ENCODE measurements around the gene ARMC8. TPM values are rescaled to one million over a fixed set of nuclear protein-coding genes. Genes with fewer than 3 reads are reported as not detected.
"Not testable (repeated sequence)": the region's sequence is repeated elsewhere in the genome, so short reads cannot be mapped to it uniquely, and the experiment has no call there.

ARMC8 gene, protein sequence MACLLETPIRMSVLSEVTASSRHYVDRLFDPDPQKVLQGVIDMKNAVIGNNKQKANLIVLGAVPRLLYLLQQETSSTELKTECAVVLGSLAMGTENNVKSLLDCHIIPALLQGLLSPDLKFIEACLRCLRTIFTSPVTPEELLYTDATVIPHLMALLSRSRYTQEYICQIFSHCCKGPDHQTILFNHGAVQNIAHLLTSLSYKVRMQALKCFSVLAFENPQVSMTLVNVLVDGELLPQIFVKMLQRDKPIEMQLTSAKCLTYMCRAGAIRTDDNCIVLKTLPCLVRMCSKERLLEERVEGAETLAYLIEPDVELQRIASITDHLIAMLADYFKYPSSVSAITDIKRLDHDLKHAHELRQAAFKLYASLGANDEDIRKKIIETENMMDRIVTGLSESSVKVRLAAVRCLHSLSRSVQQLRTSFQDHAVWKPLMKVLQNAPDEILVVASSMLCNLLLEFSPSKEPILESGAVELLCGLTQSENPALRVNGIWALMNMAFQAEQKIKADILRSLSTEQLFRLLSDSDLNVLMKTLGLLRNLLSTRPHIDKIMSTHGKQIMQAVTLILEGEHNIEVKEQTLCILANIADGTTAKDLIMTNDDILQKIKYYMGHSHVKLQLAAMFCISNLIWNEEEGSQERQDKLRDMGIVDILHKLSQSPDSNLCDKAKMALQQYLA
- 100 to 1,000 TPM in 1 of 2 donors, 10 to 100 TPM in 1; 29.8 to 103 TPM for total RNA-seq

DNA sequence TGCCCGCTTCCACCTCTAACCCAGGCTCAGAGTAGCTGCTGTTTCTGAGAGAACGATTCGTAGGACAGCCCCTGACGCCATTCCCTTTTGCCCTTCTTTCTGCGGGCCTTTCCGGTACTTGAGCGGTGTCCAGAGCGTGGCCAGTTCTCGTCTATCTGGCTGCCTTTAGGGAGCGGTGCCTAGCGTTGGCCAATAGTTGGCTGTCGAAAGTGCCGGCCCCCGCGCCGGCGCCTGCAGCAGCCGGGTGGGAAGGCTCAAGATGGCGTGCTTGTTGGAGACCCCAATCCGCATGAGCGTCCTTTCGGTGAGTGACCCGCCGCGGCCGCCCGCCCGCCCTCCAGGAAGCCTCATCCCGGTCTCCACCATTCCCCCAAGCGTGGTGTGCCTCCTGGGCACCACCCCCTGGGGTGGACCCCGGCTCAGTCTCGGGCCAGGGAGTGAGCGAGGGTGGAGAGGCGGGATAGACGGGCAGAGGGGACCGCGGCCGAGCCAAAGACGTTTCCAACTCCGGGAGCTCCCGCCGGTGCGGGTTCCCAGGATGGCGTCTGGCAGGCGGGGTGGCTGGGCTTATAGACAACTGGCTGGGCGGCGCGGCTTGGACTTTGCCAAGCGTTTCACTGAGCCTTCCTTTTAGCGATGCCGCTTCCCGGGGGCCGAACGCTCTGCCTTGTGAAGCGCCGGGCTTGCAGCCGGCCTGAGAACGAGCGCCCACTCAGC is at the start of gene ARMC8:
ARMC8 (plus strand) TSS at position 6 of the 717 bp plus-strand sequence; CDS start at position 260, 254 bp downstream.
- TF ChIP-seq, protein P1, sequence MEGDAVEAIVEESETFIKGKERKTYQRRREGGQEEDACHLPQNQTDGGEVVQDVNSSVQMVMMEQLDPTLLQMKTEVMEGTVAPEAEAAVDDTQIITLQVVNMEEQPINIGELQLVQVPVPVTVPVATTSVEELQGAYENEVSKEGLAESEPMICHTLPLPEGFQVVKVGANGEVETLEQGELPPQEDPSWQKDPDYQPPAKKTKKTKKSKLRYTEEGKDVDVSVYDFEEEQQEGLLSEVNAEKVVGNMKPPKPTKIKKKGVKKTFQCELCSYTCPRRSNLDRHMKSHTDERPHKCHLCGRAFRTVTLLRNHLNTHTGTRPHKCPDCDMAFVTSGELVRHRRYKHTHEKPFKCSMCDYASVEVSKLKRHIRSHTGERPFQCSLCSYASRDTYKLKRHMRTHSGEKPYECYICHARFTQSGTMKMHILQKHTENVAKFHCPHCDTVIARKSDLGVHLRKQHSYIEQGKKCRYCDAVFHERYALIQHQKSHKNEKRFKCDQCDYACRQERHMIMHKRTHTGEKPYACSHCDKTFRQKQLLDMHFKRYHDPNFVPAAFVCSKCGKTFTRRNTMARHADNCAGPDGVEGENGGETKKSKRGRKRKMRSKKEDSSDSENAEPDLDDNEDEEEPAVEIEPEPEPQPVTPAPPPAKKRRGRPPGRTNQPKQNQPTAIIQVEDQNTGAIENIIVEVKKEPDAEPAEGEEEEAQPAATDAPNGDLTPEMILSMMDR (IDR thresholded peaks at IDR 0.05): peak in 1 of 7 experiments; percentile 1
- TF ChIP-seq POLR2A (IDR thresholded peaks at IDR 0.05): peak; percentile 53 to 87 (median 83)
- ATAC-seq: peak; percentile 58
- peaks cover 34% of the 10 kb centered on the region for H3K4me1 ChIP-seq
- 1% methylated on average over 29 to 56 of the region's 59 CpGs for WGBS, 2 donors
- intact Hi-C loops (cut with DNase I): no loop called here
- peak within 1 kb of the TSS; percentile 91 to 97 (median 96) for H3K27ac ChIP-seq
- H3K9me3 ChIP-seq: no peaks in the 10 kb centered on the region
- peak within 1 kb of the TSS; percentile 75 to 92 for H3K4me3 ChIP-seq
- no peaks in the 10 kb centered on the region for H3K36me3 ChIP-seq (replicated peaks in 1 of 2; ENCODE audit: insufficient read depth in 1 of 2, low read depth in 2 of 2)
- DNase-seq: peak; percentile 67 to 74 (median 70)
- H3K27me3 ChIP-seq: no peaks in the 10 kb centered on the region

DNA sequence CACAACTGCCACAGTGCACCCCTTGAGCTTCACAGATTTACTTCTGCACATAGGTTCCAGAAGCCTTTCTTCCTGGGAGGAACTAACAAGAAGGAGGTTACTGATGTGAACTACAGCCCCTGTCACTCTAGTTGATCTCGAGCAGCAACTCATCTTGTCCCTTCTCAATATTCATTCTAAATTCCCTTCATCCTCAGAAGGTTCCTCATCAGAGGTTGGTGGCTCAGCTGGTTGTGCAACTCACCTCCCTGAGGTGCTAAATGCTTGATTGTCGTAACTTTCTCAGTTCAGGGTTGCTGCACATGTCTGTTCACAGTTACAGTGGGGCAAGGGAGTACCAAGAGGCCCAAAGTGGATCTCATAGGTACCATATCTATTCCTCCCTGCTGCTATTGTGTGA is 49.2 kb upstream of the ARMC8 start:
- Histone ChIP-seq H3K27ac (peak overlapping the region in 1 of 4 donors; percentile 67), H3K9me3 (no peaks in the 10 kb centered on the region), H3K4me3 (no peak overlapping the region), H3K4me1 (peaks cover 44% of the 10 kb centered on the region), H3K36me3 (replicated peaks in 1 of 2; ENCODE audit: insufficient read depth in 1 of 2, low read depth in 2 of 2) (no peaks in the 10 kb centered on the region), H3K27me3 (no peaks in the 10 kb centered on the region)
- intact Hi-C loops (cut with DNase I): no loop called here
- ATAC-seq: no peak
- no peak for DNase-seq
- TF ChIP-seq, protein P1 (IDR thresholded peaks at IDR 0.05): no peak
- TF ChIP-seq POLR2A (IDR thresholded peaks at IDR 0.05): no peak
- 54 to 59% methylated on average over 2 of the region's 2 CpGs for WGBS, 2 donors

DNA sequence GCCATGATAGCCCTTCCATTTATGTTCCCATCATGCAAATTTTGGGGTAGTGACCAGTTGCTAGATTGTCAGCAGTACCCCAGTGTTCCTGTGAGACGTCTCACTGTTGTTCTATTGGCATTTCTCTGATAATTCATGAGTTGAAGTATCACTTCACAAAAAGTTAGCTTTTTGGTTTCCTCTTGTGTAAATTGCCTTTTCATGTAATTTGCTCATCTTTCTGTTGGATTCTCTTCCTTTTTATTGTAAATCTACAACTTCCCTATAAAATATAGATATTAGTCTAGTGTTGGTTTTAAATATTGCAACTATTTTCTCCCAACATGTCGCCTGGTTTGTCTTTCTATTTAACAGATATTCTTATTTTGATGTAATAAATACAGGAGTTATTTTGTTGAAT is 47.4 kb upstream of the ARMC8 start:
- WGBS, 2 donors: 46 to 73% methylated on average over 2 of the region's 2 CpGs
- ATAC-seq (no peak), DNase-seq (no peak)
- TF ChIP-seq POLR2A (IDR thresholded peaks at IDR 0.05): no peak
- TF ChIP-seq, protein P1 (IDR thresholded peaks at IDR 0.05): no peak
- Histone ChIP-seq H3K4me1 (peaks cover 26% of the 10 kb centered on the region), H3K4me3 (no peak overlapping the region), H3K9me3 (no peaks in the 10 kb centered on the region), H3K27ac (no peak overlapping the region), H3K27me3 (no peaks in the 10 kb centered on the region), H3K36me3 (replicated peaks in 1 of 2; ENCODE audit: insufficient read depth in 1 of 2, low read depth in 2 of 2) (no peaks in the 10 kb centered on the region)
- intact Hi-C loops (cut with DNase I): no loop called here

DNA sequence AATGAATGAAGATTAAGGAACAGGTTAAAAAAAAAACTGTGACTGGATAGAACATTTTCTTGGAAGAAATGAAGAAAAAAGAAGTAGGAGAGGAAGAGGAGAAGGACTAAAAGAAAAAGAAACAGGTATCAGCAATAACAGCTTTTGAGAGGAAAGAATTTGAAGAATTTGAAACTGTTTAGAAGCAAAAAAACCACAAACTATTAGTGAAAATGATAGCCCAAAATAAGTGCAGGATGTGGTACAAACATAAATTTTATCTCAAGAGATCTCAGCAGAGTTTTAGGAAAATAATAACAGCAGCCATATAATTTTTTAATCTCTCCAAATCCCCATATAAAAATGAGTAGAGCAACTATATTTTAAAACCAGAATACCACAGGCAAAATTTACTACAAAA is 46.2 kb upstream of the ARMC8 start:
- ATAC-seq (no peak), DNase-seq (no peak)
- H3K36me3 ChIP-seq (replicated peaks in 1 of 2; ENCODE audit: insufficient read depth in 1 of 2, low read depth in 2 of 2): no peaks in the 10 kb centered on the region
- intact Hi-C loops (cut with DNase I): no loop called here
- H3K4me3 ChIP-seq: no peak overlapping the region
- H3K9me3 ChIP-seq: no peaks in the 10 kb centered on the region
- H3K27ac ChIP-seq: no peak overlapping the region
- TF ChIP-seq POLR2A (IDR thresholded peaks at IDR 0.05): no peak
- TF ChIP-seq, protein P1 (IDR thresholded peaks at IDR 0.05): no peak
- no peaks in the 10 kb centered on the region for H3K27me3 ChIP-seq
- H3K4me1 ChIP-seq: peaks cover 13% of the 10 kb centered on the region

DNA sequence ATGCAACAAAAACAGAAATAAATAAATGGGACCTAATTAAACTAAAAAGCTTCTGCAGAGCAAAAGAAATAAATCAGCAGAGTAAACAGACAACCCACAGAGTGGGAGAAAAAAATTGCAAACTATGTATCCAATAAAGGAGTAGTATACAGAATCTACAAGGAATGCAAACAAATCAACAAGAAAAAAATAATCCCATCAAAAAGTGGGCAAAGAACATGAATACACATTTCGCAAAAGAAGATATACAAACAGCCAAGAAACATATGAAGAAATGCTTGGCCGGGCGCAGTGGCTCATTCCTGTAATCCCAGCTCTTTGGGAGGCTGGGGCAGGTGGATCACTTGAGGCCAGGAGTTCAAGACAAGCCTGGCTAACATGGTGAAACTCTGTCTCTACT is 44.9 kb upstream of the ARMC8 start:
- ATAC-seq; H3K27me3 ChIP-seq; H3K9me3 ChIP-seq; DNase-seq; H3K27ac ChIP-seq; H3K4me3 ChIP-seq; H3K4me1 ChIP-seq; intact Hi-C loops (cut with DNase I); H3K36me3 ChIP-seq (replicated peaks in 1 of 2; ENCODE audit: insufficient read depth in 1 of 2, low read depth in 2 of 2): not testable (repeated sequence)
- WGBS, 2 donors: 89 to 97% methylated on average over 3 of the region's 3 CpGs

Data from body of pancreas (tissue), 4 donors.